ENCODE measurements around the gene KIF21A. TPM values are rescaled to one million over a fixed set of nuclear protein-coding genes. Genes with fewer than 3 reads are reported as not detected.
A peak's percentile ranks its signal among the peaks of the same experiment; 100 is the strongest.

KIF21A gene
- polyA plus RNA-seq, 1 donor from 2014 or later, result 130 TPM

GRCh38 chr12:39441963-39442830 is 723 bp downstream of the KIF21A start:
- Histone ChIP-seq H3K9ac (ENCODE audit: low read length) (peak overlapping the region; percentile 93), H3K36me3 (ENCODE audit: insufficient read depth, low read length) (no peaks in the 10 kb centered on the region), H3K9me2 (ENCODE audit: insufficient read depth, low read length) (no peaks in the 10 kb centered on the region), H3K27me3 (ENCODE audit: insufficient read depth, low read depth, low read length) (no peaks in the 10 kb centered on the region), H3K4me2 (ENCODE audit: low read length) (peak overlapping the region; percentile 38), H3K9me3 (ENCODE audit: low read length) (no peaks in the 10 kb centered on the region), H3F3A (ENCODE audit: insufficient read depth, low read length, poor library complexity, severe bottlenecking) (no peaks in the 10 kb centered on the region), H3K79me2 (replicated peaks; ENCODE audit: insufficient read depth, low read length) (peaks cover 50% of the 10 kb centered on the region), H2AFZ (ENCODE audit: low read depth, low read length) (peak overlapping the region; percentile 44), H3K4me3 (ENCODE audit: low read length) (peak overlapping the region; percentile 84), H3K27ac (ENCODE audit: low read length) (peak overlapping the region; percentile 95), H4K20me1 (ENCODE audit: insufficient read depth) (no peaks in the 10 kb centered on the region)
- peak; percentile 54 for TF ChIP-seq POLR2AphosphoS5 (IDR thresholded peaks at IDR 0.05)
- TF ChIP-seq CTCF (IDR thresholded peaks at IDR 0.05; ENCODE audit: poor library complexity, severe bottlenecking), result no peak
- peak; percentile 38 for TF ChIP-seq MXI1 (conservative IDR thresholded peaks at IDR 0.05; ENCODE audit: poor library complexity, severe bottlenecking)
- peak; percentile 40 for TF ChIP-seq TAF1 (IDR thresholded peaks at IDR 0.05; ENCODE audit: low read depth)
- TF ChIP-seq REST (IDR thresholded peaks at IDR 0.05; ENCODE audit: borderline replicate concordance), result no peak
- peak; percentile 2 for TF ChIP-seq EP300 (conservative IDR thresholded peaks at IDR 0.05; ENCODE audit: poor library complexity, severe bottlenecking)
- no peak for TF ChIP-seq RAD21 (conservative IDR thresholded peaks at IDR 0.05)

- Histone ChIP-seq H3K79me2 (replicated peaks; ENCODE audit: insufficient read depth, low read length) (peaks cover 58% of the 10 kb centered on the region), H3K27me3 (ENCODE audit: insufficient read depth, low read depth, low read length) (no peaks in the 10 kb centered on the region), H3K4me3 (ENCODE audit: low read length) (peak overlapping the region; percentile 84), H3K27ac (ENCODE audit: low read length) (peak overlapping the region; percentile 95), H3K9me2 (ENCODE audit: insufficient read depth, low read length) (no peaks in the 10 kb centered on the region), H3K36me3 (ENCODE audit: insufficient read depth, low read length) (no peaks in the 10 kb centered on the region), H3F3A (ENCODE audit: insufficient read depth, low read length, poor library complexity, severe bottlenecking) (no peaks in the 10 kb centered on the region), H4K20me1 (ENCODE audit: insufficient read depth) (no peaks in the 10 kb centered on the region), H3K9me3 (ENCODE audit: low read length) (no peaks in the 10 kb centered on the region), H3K4me2 (ENCODE audit: low read length) (peak overlapping the region; percentile 38), H2AFZ (ENCODE audit: low read depth, low read length) (peak overlapping the region; percentile 44), H3K9ac (ENCODE audit: low read length) (peak overlapping the region; percentile 93)
- TF ChIP-seq EZH2 (IDR thresholded peaks at IDR 0.05; ENCODE audit: borderline replicate concordance, insufficient read depth, low read length, poor library complexity, severe bottlenecking) (no peak), MXI1 (conservative IDR thresholded peaks at IDR 0.05; ENCODE audit: poor library complexity, severe bottlenecking) (no peak), EP300 (conservative IDR thresholded peaks at IDR 0.05; ENCODE audit: poor library complexity, severe bottlenecking) (no peak), POLR2AphosphoS5 (IDR thresholded peaks at IDR 0.05) (no peak), RAD21 (conservative IDR thresholded peaks at IDR 0.05) (no peak), SMC3 (conservative IDR thresholded peaks at IDR 0.05; ENCODE audit: poor library complexity) (no peak), TAF1 (IDR thresholded peaks at IDR 0.05; ENCODE audit: low read depth) (no peak), CTCF (IDR thresholded peaks at IDR 0.05; ENCODE audit: poor library complexity, severe bottlenecking) (no peak), REST (IDR thresholded peaks at IDR 0.05; ENCODE audit: borderline replicate concordance) (no peak)
These were observed 1.5 kb downstream of the KIF21A start for GRCh38 chr12:39441189-39441962.

Data from neural cell (in vitro differentiated cells).